Stomach smooth muscle (tissue), 2 donors: ENCODE data around the gene CZIB.
A peak's percentile ranks its signal among the peaks of the same experiment; 100 is the strongest.

Source experiments
- H3K27ac ChIP-seq: one replicate; pipeline ENCODE4 v1.7.0; 2013; ENCODE audit warnings: mild to moderate bottlenecking, low read length, inconsistent platforms
- H3K27me3 ChIP-seq, 2 donors: one replicate each; pipeline ENCODE4 v1.7.0; 2013; ENCODE audit warnings: low read length in 2 of 2; ENCODE audit not compliant: insufficient read depth in 2 of 2, control insufficient read depth in 1 of 2
- H3K36me3 ChIP-seq, 2 donors: one replicate each; pipeline ENCODE4 v1.7.0; 2013; ENCODE audit warnings: low read length in 2 of 2; ENCODE audit not compliant: control insufficient read depth in 2 of 2, insufficient read depth in 2 of 2
- H3K4me1 ChIP-seq: one replicate; pipeline ENCODE4 v1.7.0; 2013; ENCODE audit warnings: low read length; ENCODE audit not compliant: control insufficient read depth, insufficient read depth
- H3K4me3 ChIP-seq, 2 donors: one replicate each; pipeline ENCODE4 v1.7.0; 2013; ENCODE audit warnings: low read length in 2 of 2
- H3K9ac ChIP-seq, 2 donors: one replicate each; pipeline ENCODE4 v1.7.0; 2013; ENCODE audit warnings: low read length in 2 of 2, mild to moderate bottlenecking in 1 of 2
- H3K9me3 ChIP-seq, 2 donors: one replicate each; pipeline ENCODE4 v1.7.0; 2013; ENCODE audit warnings: low read length in 2 of 2; ENCODE audit not compliant: control insufficient read depth in 2 of 2
- donor health status: healthy.
- donor health status: Pancreatic carcinoma.

The CZIB gene

DNA sequence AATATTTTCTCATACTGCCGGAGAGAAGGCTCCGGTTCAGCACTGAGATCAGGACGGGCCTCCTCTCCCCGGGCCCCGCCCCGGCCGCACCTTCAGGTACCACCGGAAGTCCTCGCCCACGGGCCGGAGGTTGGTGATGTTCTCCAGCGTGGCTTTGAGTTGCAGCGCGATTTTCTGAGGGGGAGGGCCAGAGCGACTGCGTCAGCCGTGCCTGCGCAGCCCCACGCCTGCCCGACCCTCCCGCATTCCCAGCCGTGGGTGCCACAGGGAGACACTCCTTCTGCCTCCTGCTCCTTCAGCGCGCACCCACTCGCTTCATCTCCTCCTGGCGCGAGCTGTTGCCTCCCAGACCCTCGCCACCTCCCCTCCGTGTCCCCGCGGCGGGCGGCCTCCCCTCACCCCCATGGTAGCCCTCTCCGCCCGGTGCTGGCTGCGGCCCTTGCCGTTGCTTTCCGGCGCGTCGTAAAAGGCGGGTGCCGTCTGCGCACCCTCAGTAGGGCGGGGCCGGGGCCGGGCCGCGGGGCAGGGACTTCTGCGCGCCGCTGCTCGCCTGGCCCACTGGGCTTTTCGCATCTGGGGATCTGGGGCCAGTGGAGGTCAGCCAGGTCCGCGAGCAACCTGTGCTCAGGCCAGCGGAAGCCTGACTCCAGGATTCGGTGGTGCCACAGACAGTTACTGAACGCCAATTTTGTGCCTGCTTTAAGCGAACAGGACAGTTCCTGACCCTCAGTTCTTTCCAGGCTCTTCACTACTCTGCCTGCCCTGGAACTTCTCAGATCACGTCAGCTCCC lies at the start of gene CZIB:
TSS of gene CZIB (minus strand) at position 464 of the 791 bp plus-strand sequence. CDS start at position 405, 59 bp downstream.
- Histone ChIP-seq H3K27ac (peak within 1 kb of the TSS; percentile 95), H3K4me1 (peaks cover 18% of the 10 kb centered on the region), H3K4me3 (peak within 1 kb of the TSS; percentile 66 to 94), H3K36me3 (peaks cover 14 to 23% of the 10 kb centered on the region in 2 donors), H3K9me3 (no peaks in the 10 kb centered on the region), H3K27me3 (no peaks in the 10 kb centered on the region), H3K9ac (peak within 1 kb of the TSS; percentile 94 to 97)

- no peak overlapping the region for H3K27ac ChIP-seq
- no peaks in the 10 kb centered on the region for H3K36me3 ChIP-seq
- no peaks in the 10 kb centered on the region for H3K4me1 ChIP-seq
- no peaks in the 10 kb centered on the region for H3K27me3 ChIP-seq
- no peak overlapping the region for H3K9ac ChIP-seq
- no peak overlapping the region for H3K4me3 ChIP-seq
- no peaks in the 10 kb centered on the region for H3K9me3 ChIP-seq
These were observed 49.7 kb upstream of the CZIB start for GRCh38 chr1:53270107-53270506.

- Histone ChIP-seq H3K36me3 (no peaks in the 10 kb centered on the region), H3K9me3 (no peaks in the 10 kb centered on the region), H3K4me3 (no peak overlapping the region), H3K9ac (no peak overlapping the region), H3K27ac (no peak overlapping the region), H3K4me1 (no peaks in the 10 kb centered on the region), H3K27me3 (no peaks in the 10 kb centered on the region)
These were observed 47.3 kb upstream of the CZIB start for GRCh38 chr1:53267761-53268160.

GRCh38 chr1:53266038-53266437 lies 45.6 kb upstream of the CZIB start:
- Histone ChIP-seq H3K4me1 (no peaks in the 10 kb centered on the region), H3K36me3 (no peaks in the 10 kb centered on the region), H3K27me3 (no peaks in the 10 kb centered on the region), H3K4me3 (no peak overlapping the region), H3K27ac (no peak overlapping the region), H3K9ac (no peak overlapping the region), H3K9me3 (no peaks in the 10 kb centered on the region)

- H3K4me3 ChIP-seq, result no peak overlapping the region
- no peak overlapping the region for H3K9ac ChIP-seq
- H3K4me1 ChIP-seq, result no peaks in the 10 kb centered on the region
- no peaks in the 10 kb centered on the region for H3K36me3 ChIP-seq
- H3K9me3 ChIP-seq, result no peaks in the 10 kb centered on the region
- H3K27ac ChIP-seq, result no peak overlapping the region
- no peaks in the 10 kb centered on the region for H3K27me3 ChIP-seq
These were observed 45.1 kb upstream of the CZIB start for GRCh38 chr1:53265581-53265980.

DNA sequence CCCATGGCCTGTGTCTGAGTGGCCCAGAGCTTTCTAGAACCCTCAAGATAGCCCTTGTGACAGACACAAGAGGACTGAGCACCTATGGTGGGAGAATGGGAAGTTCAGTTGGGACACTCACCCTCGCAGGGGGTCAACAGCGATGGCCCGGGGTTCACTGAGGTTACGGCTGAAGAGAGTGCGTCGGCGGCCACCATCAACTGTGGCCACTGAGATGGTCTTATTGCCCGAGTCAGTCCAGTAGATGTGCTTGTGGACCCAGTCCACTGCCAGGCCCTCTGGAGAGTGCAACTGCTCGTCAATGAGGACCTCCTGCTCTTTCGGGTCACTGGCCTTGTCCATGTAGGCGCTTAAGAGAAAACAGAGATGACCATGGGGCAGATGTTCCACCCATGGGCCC lies 43.6 kb upstream of the CZIB start:
- no peak overlapping the region for H3K9ac ChIP-seq
- H3K27ac ChIP-seq, result no peak overlapping the region
- no peaks in the 10 kb centered on the region for H3K36me3 ChIP-seq
- no peak overlapping the region for H3K4me3 ChIP-seq
- no peaks in the 10 kb centered on the region for H3K4me1 ChIP-seq
- H3K9me3 ChIP-seq, result no peaks in the 10 kb centered on the region
- H3K27me3 ChIP-seq, result no peaks in the 10 kb centered on the region

DNA sequence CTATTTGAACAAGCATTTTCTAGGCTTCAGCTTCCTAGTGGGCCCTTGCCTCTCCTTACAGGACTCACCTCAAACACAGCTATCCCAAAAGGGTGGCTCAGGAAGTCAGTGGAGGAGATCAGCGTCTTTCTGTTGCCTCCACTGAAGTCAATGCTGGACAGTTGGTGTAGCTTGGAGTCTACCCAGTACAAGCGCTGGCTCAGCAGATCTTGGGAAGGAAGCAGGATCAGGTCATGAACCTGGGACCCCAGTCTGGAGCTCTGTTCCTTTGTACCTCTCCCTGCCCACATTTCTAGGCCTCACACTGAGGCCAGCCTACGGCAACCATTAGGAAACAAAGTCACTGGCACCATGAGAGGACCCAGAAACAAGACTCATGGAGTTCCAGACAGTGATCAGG lies 41.6 kb upstream of the CZIB start:
- no peak overlapping the region for H3K27ac ChIP-seq
- no peak overlapping the region for H3K9ac ChIP-seq
- no peaks in the 10 kb centered on the region for H3K9me3 ChIP-seq
- no peaks in the 10 kb centered on the region for H3K4me1 ChIP-seq
- no peaks in the 10 kb centered on the region for H3K36me3 ChIP-seq
- H3K4me3 ChIP-seq, result no peak overlapping the region
- no peaks in the 10 kb centered on the region for H3K27me3 ChIP-seq

GRCh38 chr1:53260631-53261247 lies 40.3 kb upstream of the CZIB start:
- Histone ChIP-seq H3K36me3 (no peaks in the 10 kb centered on the region), H3K4me1 (no peaks in the 10 kb centered on the region), H3K9ac (no peak overlapping the region), H3K27me3 (no peaks in the 10 kb centered on the region), H3K27ac (no peak overlapping the region), H3K9me3 (no peaks in the 10 kb centered on the region), H3K4me3 (no peak overlapping the region)

DNA sequence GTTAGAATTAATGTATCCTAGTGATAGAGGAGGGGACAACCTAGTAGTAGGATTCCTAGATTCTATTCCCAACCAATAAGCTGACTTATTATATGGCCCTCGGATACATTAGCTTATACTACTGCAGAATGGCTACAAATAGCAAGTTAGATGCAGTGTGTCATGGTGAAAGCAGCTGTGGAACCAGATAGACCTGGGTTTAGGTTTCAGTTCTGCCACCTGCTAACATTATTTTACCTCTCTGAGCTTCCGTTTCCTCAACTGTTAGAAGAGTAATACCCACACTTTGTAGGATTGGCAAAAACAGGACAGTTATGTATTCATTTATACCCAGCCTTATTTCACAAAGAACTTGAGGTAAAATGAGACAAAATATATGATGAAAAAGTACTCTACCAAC lies 39.5 kb upstream of the CZIB start:
- H3K27ac ChIP-seq, result no peak overlapping the region
- H3K36me3 ChIP-seq, result no peaks in the 10 kb centered on the region
- no peaks in the 10 kb centered on the region for H3K4me1 ChIP-seq
- no peaks in the 10 kb centered on the region for H3K27me3 ChIP-seq
- H3K9ac ChIP-seq, result no peak overlapping the region
- H3K9me3 ChIP-seq, result no peaks in the 10 kb centered on the region
- H3K4me3 ChIP-seq, result no peak overlapping the region

DNA sequence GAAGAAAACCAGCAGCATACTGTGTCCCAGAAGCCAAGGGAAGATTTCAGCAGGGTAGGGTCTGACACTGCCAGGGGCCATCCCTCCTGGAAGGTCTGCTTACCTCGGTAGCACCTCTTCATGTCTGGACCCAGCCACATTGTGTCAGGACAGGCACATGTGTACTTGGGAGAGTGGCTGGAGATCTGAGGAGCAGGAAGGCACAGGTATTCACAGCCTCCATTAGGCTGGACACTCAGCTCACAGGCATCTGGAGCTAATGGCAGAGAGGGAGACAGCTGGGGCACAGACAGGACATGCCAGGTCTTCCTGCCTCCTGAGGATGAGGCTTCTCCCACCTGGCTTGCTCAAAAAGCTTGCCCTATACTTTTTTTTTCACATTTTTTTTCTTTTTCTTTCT lies 37.8 kb upstream of the CZIB start:
- no peaks in the 10 kb centered on the region for H3K4me1 ChIP-seq
- H3K9me3 ChIP-seq, result no peaks in the 10 kb centered on the region
- H3K27me3 ChIP-seq, result no peaks in the 10 kb centered on the region
- H3K27ac ChIP-seq, result no peak overlapping the region
- no peak overlapping the region for H3K9ac ChIP-seq
- no peak overlapping the region for H3K4me3 ChIP-seq
- no peaks in the 10 kb centered on the region for H3K36me3 ChIP-seq

DNA sequence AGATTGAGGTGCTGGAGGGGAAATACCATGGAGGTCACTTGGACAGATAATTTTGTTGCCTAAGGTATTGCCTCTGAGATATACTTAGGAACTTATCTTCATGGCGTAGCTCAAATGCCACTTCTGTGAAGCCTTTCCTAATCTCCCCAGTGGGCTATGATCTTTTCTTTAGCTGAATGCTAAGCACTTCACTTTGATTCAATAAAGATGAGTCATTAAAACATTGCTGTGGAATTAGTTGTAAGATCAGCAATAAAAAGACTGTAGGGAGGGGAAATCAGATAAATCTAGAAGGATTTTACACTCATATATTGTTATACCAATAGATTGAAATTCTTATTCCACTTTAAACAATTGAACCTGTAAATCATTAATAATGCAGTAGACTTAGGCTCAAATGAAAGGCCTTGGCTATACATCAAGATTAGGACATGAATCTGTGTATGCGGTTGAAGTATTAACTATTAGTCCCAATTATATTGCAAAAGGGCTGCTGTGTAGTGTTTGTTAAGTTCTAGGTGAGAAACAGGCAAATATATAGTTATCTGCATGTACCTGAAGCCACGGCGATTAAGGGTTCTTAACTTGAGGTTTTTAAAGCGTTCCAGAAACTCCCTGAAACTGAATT lies 37.1 kb upstream of the CZIB start:
- H3K9me3 ChIP-seq, result no peaks in the 10 kb centered on the region
- no peak overlapping the region for H3K9ac ChIP-seq
- no peaks in the 10 kb centered on the region for H3K4me1 ChIP-seq
- no peaks in the 10 kb centered on the region for H3K36me3 ChIP-seq
- no peak overlapping the region for H3K27ac ChIP-seq
- no peaks in the 10 kb centered on the region for H3K27me3 ChIP-seq
- no peak overlapping the region for H3K4me3 ChIP-seq
